Mucosa of rectum (tissue), 2 donors: Measurements from ENCODE around the gene PLPPR2.

ENCODE experiments used
- H3K27ac ChIP-seq, 2 donors: one replicate each; pipeline ENCODE4 v1.7.0; 2013; ENCODE audit warnings: inconsistent platforms in 2 of 2, low read depth in 2 of 2, low read length in 2 of 2
- H3K27me3 ChIP-seq, 2 donors: one replicate each; pipeline ENCODE4 v1.7.0; 2013; ENCODE audit warnings: low read length in 2 of 2; ENCODE audit not compliant: control insufficient read depth in 2 of 2, insufficient read depth in 2 of 2
- H3K36me3 ChIP-seq, 2 donors: one replicate each; pipeline ENCODE4 v1.7.0; 2013; ENCODE audit warnings: low read length in 2 of 2; ENCODE audit not compliant: control insufficient read depth in 2 of 2, insufficient read depth in 2 of 2
- H3K4me1 ChIP-seq, 2 donors: one replicate each; pipeline ENCODE4 v1.7.0; 2013; ENCODE audit warnings: low read length in 2 of 2, mild to moderate bottlenecking in 1 of 2; ENCODE audit not compliant: control insufficient read depth in 2 of 2, insufficient read depth in 2 of 2
- H3K4me3 ChIP-seq, 2 donors: one replicate each; pipeline ENCODE4 v1.7.0; 2013; ENCODE audit warnings: low read length in 2 of 2
- H3K9ac ChIP-seq, 2 donors: one replicate each; pipeline ENCODE4 v1.7.0; 2013; ENCODE audit warnings: low read length in 2 of 2, low read depth in 1 of 2, mild to moderate bottlenecking in 1 of 2
- H3K9me3 ChIP-seq, 2 donors: one replicate each; pipeline ENCODE4 v1.7.0; 2013; ENCODE audit warnings: low read length in 2 of 2; ENCODE audit not compliant: control insufficient read depth in 2 of 2
- donor health status: healthy.
- donor health status: Normal muscosa, but diverticular disease.

Gene PLPPR2

GRCh38 chr19:11380653-11381537 is 25.7 kb downstream of the PLPPR2 start:
- no peaks in the 10 kb centered on the region for H3K9me3 ChIP-seq
- H3K27ac ChIP-seq = peak overlapping the region; percentile 81 to 85
- H3K27me3 ChIP-seq = peaks cover 0 to 3% of the 10 kb centered on the region in 2 donors
- peak overlapping the region; percentile 84 to 87 for H3K4me3 ChIP-seq
- H3K36me3 ChIP-seq = no peaks in the 10 kb centered on the region
- peak overlapping the region; percentile 78 to 92 for H3K9ac ChIP-seq
- peaks cover 25 to 30% of the 10 kb centered on the region in 2 donors for H3K4me1 ChIP-seq

- H3K27me3 ChIP-seq = peaks cover 0 to 3% of the 10 kb centered on the region in 2 donors
- no peaks in the 10 kb centered on the region for H3K36me3 ChIP-seq
- peak overlapping the region in 1 of 2 donors; percentile 16 for H3K9ac ChIP-seq
- no peak overlapping the region for H3K27ac ChIP-seq
- H3K4me3 ChIP-seq = peak overlapping the region in 1 of 2 donors; percentile 50
- H3K9me3 ChIP-seq = no peaks in the 10 kb centered on the region
- peaks cover 19 to 28% of the 10 kb centered on the region in 2 donors for H3K4me1 ChIP-seq
Measured at GRCh38 chr19:11382898-11383705, 27.9 kb downstream of the PLPPR2 start.

- peak overlapping the region; percentile 37 to 50 for H3K4me3 ChIP-seq
- H3K36me3 ChIP-seq = no peaks in the 10 kb centered on the region
- H3K9me3 ChIP-seq = no peaks in the 10 kb centered on the region
- H3K9ac ChIP-seq = peak overlapping the region in 1 of 2 donors; percentile 16
- H3K27me3 ChIP-seq = peaks cover 0 to 3% of the 10 kb centered on the region in 2 donors
- peaks cover 19 to 28% of the 10 kb centered on the region in 2 donors for H3K4me1 ChIP-seq
- H3K27ac ChIP-seq = no peak overlapping the region
Measured at GRCh38 chr19:11383706-11384048, 28.4 kb downstream of the PLPPR2 start.

GRCh38 chr19:11384778-11385129 is 29.5 kb downstream of the PLPPR2 start:
- Histone ChIP-seq H3K36me3 (no peaks in the 10 kb centered on the region), H3K4me3 (no peak overlapping the region), H3K27me3 (peaks cover 0 to 3% of the 10 kb centered on the region in 2 donors), H3K9ac (no peak overlapping the region), H3K27ac (no peak overlapping the region), H3K4me1 (peaks cover 19 to 28% of the 10 kb centered on the region in 2 donors), H3K9me3 (no peaks in the 10 kb centered on the region)

- H3K27ac ChIP-seq = no peak overlapping the region
- H3K9ac ChIP-seq = no peak overlapping the region
- no peaks in the 10 kb centered on the region for H3K36me3 ChIP-seq
- H3K4me1 ChIP-seq = peaks cover 5 to 12% of the 10 kb centered on the region in 2 donors
- H3K9me3 ChIP-seq = no peaks in the 10 kb centered on the region
- no peak overlapping the region for H3K4me3 ChIP-seq
- H3K27me3 ChIP-seq = no peaks in the 10 kb centered on the region
Measured at GRCh38 chr19:11387162-11388034, 32.2 kb downstream of the PLPPR2 start.

GRCh38 chr19:11390359-11390758 is 35.1 kb downstream of the PLPPR2 start:
- no peak overlapping the region for H3K4me3 ChIP-seq
- no peaks in the 10 kb centered on the region for H3K36me3 ChIP-seq
- no peak overlapping the region for H3K9ac ChIP-seq
- H3K27ac ChIP-seq = no peak overlapping the region
- H3K9me3 ChIP-seq = no peaks in the 10 kb centered on the region
- no peaks in the 10 kb centered on the region for H3K27me3 ChIP-seq
- no peaks in the 10 kb centered on the region for H3K4me1 ChIP-seq

GRCh38 chr19:11390933-11391680 is 35.9 kb downstream of the PLPPR2 start:
- no peak overlapping the region for H3K9ac ChIP-seq
- H3K4me1 ChIP-seq = no peaks in the 10 kb centered on the region
- no peaks in the 10 kb centered on the region for H3K27me3 ChIP-seq
- no peak overlapping the region for H3K4me3 ChIP-seq
- H3K36me3 ChIP-seq = no peaks in the 10 kb centered on the region
- no peaks in the 10 kb centered on the region for H3K9me3 ChIP-seq
- H3K27ac ChIP-seq = no peak overlapping the region

- Histone ChIP-seq H3K36me3 (no peaks in the 10 kb centered on the region), H3K4me3 (no peak overlapping the region), H3K4me1 (no peaks in the 10 kb centered on the region), H3K9ac (no peak overlapping the region), H3K27me3 (no peaks in the 10 kb centered on the region), H3K27ac (no peak overlapping the region), H3K9me3 (no peaks in the 10 kb centered on the region)
Measured at GRCh38 chr19:11397089-11397610, 41.9 kb downstream of the PLPPR2 start.

- H3K4me1 ChIP-seq = no peaks in the 10 kb centered on the region
- no peak overlapping the region for H3K27ac ChIP-seq
- H3K4me3 ChIP-seq = no peak overlapping the region
Measured at GRCh38 chr19:11399667-11400066, 44.4 kb downstream of the PLPPR2 start.

More at GRCh38 chr19:11399667-11400066, 44.4 kb downstream of the PLPPR2 start:
- H3K27me3 ChIP-seq = no peaks in the 10 kb centered on the region
- H3K9me3 ChIP-seq = no peaks in the 10 kb centered on the region
- no peak overlapping the region for H3K9ac ChIP-seq
- H3K36me3 ChIP-seq = no peaks in the 10 kb centered on the region
